Measurements from ENCODE around the gene DLL3.
"Not testable (repeated sequence)": the region's sequence is repeated elsewhere in the genome, so short reads cannot be mapped to it uniquely, and the experiment has no call there.

Gene DLL3, protein sequence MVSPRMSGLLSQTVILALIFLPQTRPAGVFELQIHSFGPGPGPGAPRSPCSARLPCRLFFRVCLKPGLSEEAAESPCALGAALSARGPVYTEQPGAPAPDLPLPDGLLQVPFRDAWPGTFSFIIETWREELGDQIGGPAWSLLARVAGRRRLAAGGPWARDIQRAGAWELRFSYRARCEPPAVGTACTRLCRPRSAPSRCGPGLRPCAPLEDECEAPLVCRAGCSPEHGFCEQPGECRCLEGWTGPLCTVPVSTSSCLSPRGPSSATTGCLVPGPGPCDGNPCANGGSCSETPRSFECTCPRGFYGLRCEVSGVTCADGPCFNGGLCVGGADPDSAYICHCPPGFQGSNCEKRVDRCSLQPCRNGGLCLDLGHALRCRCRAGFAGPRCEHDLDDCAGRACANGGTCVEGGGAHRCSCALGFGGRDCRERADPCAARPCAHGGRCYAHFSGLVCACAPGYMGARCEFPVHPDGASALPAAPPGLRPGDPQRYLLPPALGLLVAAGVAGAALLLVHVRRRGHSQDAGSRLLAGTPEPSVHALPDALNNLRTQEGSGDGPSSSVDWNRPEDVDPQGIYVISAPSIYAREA

DNA sequence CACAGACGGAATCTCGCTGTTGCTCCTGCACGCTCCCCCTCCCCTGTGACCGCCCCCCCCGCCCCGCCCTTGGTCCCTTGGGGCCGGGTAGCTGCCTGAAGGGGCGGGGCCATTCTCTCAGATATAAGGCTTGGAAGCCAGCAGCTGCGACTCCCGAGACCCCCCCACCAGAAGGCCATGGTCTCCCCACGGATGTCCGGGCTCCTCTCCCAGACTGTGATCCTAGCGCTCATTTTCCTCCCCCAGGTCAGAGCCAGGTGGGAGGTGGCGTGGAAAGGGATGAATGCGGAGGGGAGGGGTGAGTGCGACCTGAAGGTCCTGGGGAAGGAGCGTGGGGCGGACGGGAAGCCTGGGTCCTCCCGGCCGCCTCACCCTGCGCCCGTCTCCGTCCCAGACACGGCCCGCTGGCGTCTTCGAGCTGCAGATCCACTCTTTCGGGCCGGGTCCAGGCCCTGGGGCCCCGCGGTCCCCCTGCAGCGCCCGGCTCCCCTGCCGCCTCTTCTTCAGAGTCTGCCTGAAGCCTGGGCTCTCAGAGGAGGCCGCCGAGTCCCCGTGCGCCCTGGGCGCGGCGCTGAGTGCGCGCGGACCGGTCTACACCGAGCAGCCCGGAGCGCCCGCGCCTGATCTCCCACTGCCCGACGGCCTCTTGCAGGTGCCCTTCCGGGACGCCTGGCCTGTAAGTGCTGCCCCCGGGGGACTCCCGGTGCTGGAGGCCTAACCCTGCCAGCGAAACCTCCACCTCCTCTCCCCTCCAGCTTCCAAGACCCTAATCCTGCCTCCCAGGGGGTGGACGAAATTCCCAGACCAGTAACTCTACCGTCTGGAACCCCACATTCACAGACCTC is at the start of gene DLL3:
Gene DLL3, plus strand, starts transcription at position 150 of the 845 bp plus-strand sequence. Its CDS starts 28 bp downstream, at position 178.
- DNase-seq (ENCODE audit: low spot score) = no peak
- TF ChIP-seq, protein P1, sequence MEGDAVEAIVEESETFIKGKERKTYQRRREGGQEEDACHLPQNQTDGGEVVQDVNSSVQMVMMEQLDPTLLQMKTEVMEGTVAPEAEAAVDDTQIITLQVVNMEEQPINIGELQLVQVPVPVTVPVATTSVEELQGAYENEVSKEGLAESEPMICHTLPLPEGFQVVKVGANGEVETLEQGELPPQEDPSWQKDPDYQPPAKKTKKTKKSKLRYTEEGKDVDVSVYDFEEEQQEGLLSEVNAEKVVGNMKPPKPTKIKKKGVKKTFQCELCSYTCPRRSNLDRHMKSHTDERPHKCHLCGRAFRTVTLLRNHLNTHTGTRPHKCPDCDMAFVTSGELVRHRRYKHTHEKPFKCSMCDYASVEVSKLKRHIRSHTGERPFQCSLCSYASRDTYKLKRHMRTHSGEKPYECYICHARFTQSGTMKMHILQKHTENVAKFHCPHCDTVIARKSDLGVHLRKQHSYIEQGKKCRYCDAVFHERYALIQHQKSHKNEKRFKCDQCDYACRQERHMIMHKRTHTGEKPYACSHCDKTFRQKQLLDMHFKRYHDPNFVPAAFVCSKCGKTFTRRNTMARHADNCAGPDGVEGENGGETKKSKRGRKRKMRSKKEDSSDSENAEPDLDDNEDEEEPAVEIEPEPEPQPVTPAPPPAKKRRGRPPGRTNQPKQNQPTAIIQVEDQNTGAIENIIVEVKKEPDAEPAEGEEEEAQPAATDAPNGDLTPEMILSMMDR (IDR thresholded peaks at IDR 0.05; ENCODE audit: extremely low read depth, missing control alignments) = no peak

DNA sequence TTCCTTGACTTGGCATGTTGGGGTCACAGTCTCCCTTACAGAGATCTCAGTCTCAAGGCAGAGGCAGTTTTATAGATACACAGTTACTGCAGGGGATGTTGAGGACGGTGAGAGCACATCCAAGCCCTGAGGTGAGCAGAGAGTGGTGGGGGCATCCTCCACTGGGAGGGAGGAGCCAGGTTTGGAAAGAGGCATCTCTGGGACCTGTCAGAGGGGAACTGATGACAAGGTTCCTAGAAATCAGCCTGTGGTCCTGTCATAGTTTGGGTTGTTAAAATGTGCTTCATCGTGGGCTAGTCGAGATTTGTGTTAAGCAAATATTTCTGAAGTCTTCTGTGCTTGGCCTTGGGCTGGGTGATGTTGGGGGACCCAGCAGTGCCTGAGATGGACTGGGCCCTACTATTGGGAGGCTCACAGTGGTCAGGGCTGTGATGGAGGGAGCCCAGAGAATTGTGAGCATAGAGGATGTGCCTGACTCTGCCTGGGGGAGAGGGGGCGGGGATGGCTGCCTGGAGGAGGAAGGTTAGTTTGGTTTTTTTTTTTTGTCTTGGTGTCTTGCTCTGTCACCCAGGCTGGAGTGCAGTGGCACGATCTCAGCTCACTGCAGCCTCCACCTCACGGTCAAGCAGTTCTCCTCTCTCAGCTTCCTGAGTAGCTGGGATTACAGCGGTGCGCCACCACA is 49.5 kb upstream of the DLL3 start:
- DNase-seq (ENCODE audit: low spot score) = no peak
- TF ChIP-seq, protein P1 (IDR thresholded peaks at IDR 0.05; ENCODE audit: extremely low read depth, missing control alignments) = no peak

DNA sequence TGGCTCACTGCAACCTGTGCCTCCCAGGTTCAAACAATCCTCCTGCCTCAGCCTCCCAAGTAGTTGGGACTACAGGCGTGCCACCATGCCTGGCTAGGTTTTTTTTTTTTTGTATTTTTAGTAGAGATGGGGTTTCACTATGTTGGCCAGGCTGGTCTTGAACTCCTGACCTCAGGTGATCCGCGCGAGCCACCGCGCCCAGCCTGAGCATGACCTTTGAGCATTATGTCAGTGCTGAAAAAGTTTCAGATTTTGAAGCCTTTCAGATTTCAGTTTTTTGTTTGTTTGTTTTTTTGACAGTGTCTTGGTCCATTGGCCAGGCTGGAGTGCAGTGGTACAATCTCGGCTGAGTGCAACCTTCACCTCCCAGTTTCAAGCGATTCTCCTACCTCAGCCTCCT is 47.5 kb upstream of the DLL3 start:
- DNase-seq (ENCODE audit: low spot score) = not testable (repeated sequence)

DNA sequence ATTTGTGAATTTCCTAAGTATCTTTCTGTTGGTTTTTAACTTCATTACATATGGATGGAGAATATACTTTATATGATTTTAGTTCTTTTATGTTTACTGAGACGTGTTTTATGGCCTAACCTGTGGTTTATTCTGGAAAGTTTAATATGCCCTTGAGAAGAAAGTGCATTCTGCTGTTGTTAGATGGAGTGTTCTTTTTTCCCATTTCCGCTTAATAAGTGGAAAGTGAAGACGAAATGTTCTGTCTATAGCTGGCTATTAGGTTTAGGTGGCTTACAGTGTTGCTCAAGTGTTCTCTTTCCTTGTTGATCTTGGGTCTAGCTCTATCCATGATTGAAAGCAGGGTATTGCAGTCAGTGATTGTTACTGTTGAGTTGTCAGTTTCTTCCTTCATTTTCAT is 35.3 kb upstream of the DLL3 start:
- TF ChIP-seq, protein P1 (IDR thresholded peaks at IDR 0.05; ENCODE audit: extremely low read depth, missing control alignments) = no peak
- no peak for DNase-seq (ENCODE audit: low spot score)

DNA sequence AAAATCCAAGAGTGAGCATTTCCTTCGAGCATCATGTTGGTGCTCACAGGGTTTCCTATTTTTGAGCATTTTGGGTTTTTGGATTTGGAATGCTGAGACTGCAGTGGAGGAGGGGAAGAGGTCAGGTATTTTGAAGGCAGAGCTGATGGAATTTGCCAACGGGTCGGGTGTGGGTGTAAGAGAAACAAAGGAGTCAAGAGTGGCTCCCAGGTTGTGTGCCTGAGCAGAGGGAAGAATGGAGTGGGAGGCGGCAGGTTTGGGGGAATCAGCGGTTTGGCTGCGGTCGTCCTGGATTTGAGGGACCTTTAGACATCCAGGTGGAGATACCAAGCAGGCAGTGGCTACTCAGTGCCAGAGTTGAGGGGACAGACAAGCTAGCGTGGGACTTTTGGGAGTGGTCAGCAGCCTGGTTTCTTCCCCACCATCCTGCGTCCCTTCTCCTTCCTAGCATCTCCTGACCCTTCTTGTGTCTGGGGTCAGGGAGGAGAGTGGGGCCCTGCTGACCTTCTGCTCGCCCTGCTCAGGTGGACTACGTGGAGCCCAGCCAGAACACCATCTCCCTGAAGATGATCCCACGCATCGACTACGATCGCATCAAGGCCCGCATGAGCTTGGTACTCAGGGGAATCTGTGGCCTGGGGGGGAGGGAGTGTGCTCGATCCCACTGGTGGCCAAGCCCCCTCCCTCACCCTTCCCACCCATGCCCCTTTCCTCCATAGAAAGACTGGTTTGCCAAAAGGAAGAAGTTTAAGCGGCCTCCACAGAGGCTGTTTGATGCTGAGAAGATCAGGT is 32.6 kb upstream of the DLL3 start:
- no peak for DNase-seq (ENCODE audit: low spot score)
- TF ChIP-seq, protein P1 (IDR thresholded peaks at IDR 0.05; ENCODE audit: extremely low read depth, missing control alignments) = no peak

DNA sequence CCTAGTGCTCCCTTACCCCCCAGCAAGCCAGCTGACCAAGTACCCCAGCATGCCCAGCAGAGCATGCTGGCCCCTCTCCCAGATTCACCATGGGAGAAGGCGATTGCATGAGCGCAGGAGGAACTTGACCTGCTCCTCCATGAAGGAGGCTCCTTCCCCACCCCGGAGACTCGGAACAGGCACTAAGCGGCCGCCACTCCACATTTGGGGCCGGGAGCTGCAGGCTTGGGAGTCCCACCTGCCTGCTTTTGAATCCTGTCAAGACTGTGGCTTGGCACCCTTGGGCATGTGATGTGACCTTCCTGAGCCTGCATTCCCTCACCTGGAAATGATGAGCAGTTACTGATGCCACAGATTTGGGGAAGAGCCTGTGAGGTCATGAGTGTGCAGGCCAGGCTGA is 30.8 kb upstream of the DLL3 start:
- TF ChIP-seq, protein P1 (IDR thresholded peaks at IDR 0.05; ENCODE audit: extremely low read depth, missing control alignments) = no peak
- no peak for DNase-seq (ENCODE audit: low spot score)

DNA sequence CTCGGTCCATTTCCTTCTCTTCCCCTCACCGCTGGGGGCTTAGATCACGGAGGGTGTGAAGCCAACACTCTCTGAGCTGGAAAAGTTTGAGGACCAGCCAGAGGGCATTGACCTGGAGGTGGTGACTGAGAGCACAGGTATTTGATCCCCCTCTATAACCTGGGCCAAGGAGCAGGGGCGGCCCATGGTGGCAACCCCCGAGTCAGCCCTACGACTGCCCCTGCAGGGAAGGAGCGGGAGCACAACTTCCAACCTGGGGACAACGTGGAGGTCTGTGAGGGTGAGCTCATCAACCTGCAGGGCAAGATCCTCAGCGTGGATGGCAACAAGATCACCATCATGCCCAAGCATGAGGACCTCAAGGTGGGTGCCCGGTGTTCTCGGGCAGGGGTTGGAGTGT is 29.7 kb upstream of the DLL3 start:
- TF ChIP-seq, protein P1 (IDR thresholded peaks at IDR 0.05; ENCODE audit: extremely low read depth, missing control alignments) = no peak
- no peak for DNase-seq (ENCODE audit: low spot score)
